NCI-H526 treated with DMSO at 0.1 percent for 48 hours (cell line): ENCODE measurements around the gene NOTUM.

Experiments
- DNase-seq: peaks from one replicate; lab custom pipeline; 2025; lab: John Stamatoyannopoulos, UW

Gene NOTUM

GRCh38 chr17:81961087-81961511, at the start of gene NOTUM:
Gene NOTUM, minus strand, starts transcription at chr17:81961187. Its CDS starts 278 bp downstream, at chr17:81960909.
- DNase-seq = no peak

- no peak for DNase-seq
These were observed 48.4 kb upstream of the NOTUM start for GRCh38 chr17:82009413-82009812.

GRCh38 chr17:82008941-82009405, 48.0 kb upstream of the NOTUM start:
- no peak for DNase-seq

GRCh38 chr17:82008258-82008940, 47.4 kb upstream of the NOTUM start:
- no peak for DNase-seq

GRCh38 chr17:82007495-82008257, 46.7 kb upstream of the NOTUM start:
- no peak for DNase-seq

- DNase-seq = no peak
These were observed 46.2 kb upstream of the NOTUM start for GRCh38 chr17:82007228-82007494.

- no peak for DNase-seq
These were observed 45.7 kb upstream of the NOTUM start for GRCh38 chr17:82006468-82007227.

- DNase-seq = no peak
These were observed 44.8 kb upstream of the NOTUM start for GRCh38 chr17:82005701-82006348.

- no peak for DNase-seq
These were observed 43.8 kb upstream of the NOTUM start for GRCh38 chr17:82004517-82005455.

- DNase-seq = no peak
These were observed 42.7 kb upstream of the NOTUM start for GRCh38 chr17:82003411-82004381.

GRCh38 chr17:82001571-82002056, 40.6 kb upstream of the NOTUM start:
- DNase-seq = no peak

GRCh38 chr17:82000803-82001570, 40.0 kb upstream of the NOTUM start:
- DNase-seq = no peak

GRCh38 chr17:81999976-82000802, 39.2 kb upstream of the NOTUM start:
- no peak for DNase-seq

GRCh38 chr17:81999587-81999975, 38.6 kb upstream of the NOTUM start:
- DNase-seq = no peak

- DNase-seq = no peak
These were observed 37.9 kb upstream of the NOTUM start for GRCh38 chr17:81998691-81999438.

GRCh38 chr17:81998212-81998611, 37.2 kb upstream of the NOTUM start:
- DNase-seq = no peak

- no peak for DNase-seq
These were observed 35.9 kb upstream of the NOTUM start for GRCh38 chr17:81996757-81997441.
